Glomerular visceral epithelial cell (primary cell): ENCODE measurements around the gene MTIF3.
A peak's percentile ranks its signal among the peaks of the same experiment; 100 is the strongest.

Source experiments
- DNase-seq: peaks from one replicate; pipeline ENCODE4 v3.0.0-alpha.2; 2016; ENCODE audit errors: extremely low spot score

The MTIF3 gene

GRCh38 chr13:27455331-27455855 is 5.0 kb upstream of the MTIF3 start:
- DNase-seq: no peak

- DNase-seq: peak; percentile 54
Measured at GRCh38 chr13:27450921-27451471, 632 bp upstream of the MTIF3 start.

GRCh38 chr13:27449081-27449603 is 1.2 kb downstream of the MTIF3 start:
- DNase-seq: peak; percentile 8

- no peak for DNase-seq
Measured at GRCh38 chr13:27448308-27448707, 2.1 kb downstream of the MTIF3 start.

- DNase-seq: no peak
Measured at GRCh38 chr13:27446986-27447583, 3.3 kb downstream of the MTIF3 start.

- no peak for DNase-seq
Measured at GRCh38 chr13:27442797-27443196, 7.6 kb downstream of the MTIF3 start.

- DNase-seq: peak; percentile 64
Measured at GRCh38 chr13:27442071-27442647, 8.2 kb downstream of the MTIF3 start.

- DNase-seq: no peak
Measured at GRCh38 chr13:27440408-27440807, 10.0 kb downstream of the MTIF3 start.

- no peak for DNase-seq
Measured at GRCh38 chr13:27437126-27437525, 13.2 kb downstream of the MTIF3 start.

GRCh38 chr13:27432611-27433210 is 17.7 kb downstream of the MTIF3 start:
- DNase-seq: no peak

GRCh38 chr13:27432180-27432579 is 18.2 kb downstream of the MTIF3 start:
- no peak for DNase-seq

GRCh38 chr13:27428160-27428559 is 22.2 kb downstream of the MTIF3 start:
- no peak for DNase-seq

GRCh38 chr13:27427641-27428040 is 22.7 kb downstream of the MTIF3 start:
- no peak for DNase-seq

- DNase-seq: peak; percentile 84
Measured at GRCh38 chr13:27425918-27426630, 24.3 kb downstream of the MTIF3 start.

GRCh38 chr13:27425158-27425917 is 25.0 kb downstream of the MTIF3 start:
- DNase-seq: peak; percentile 27

- peak; percentile 86 for DNase-seq
Measured at GRCh38 chr13:27424246-27425157, 25.9 kb downstream of the MTIF3 start, which contains the start of gene GTF3A. TSS of gene GTF3A (plus strand) at chr13:27424619.

GRCh38 chr13:27423333-27423732 is 27.0 kb downstream of the MTIF3 start:
- no peak for DNase-seq

- DNase-seq: no peak
Measured at GRCh38 chr13:27421101-27421871, 29.1 kb downstream of the MTIF3 start.

GRCh38 chr13:27419328-27419727 is 31.0 kb downstream of the MTIF3 start:
- DNase-seq: no peak
